Erythroblast (primary cell): ENCODE results near the gene VGLL1.

ENCODE experiments used
- GATA1 ChIP-seq: IDR thresholded peaks from 2 replicates; pipeline ENCODE4 v1.6.1; 2011; ENCODE audit warnings: low read depth, mild to moderate bottlenecking, control low read depth, low read length, moderate library complexity
- POLR2A ChIP-seq: IDR thresholded peaks from 2 replicates; pipeline ENCODE4 v1.6.1; 2011; ENCODE audit warnings: mild to moderate bottlenecking, low read length

DNA sequence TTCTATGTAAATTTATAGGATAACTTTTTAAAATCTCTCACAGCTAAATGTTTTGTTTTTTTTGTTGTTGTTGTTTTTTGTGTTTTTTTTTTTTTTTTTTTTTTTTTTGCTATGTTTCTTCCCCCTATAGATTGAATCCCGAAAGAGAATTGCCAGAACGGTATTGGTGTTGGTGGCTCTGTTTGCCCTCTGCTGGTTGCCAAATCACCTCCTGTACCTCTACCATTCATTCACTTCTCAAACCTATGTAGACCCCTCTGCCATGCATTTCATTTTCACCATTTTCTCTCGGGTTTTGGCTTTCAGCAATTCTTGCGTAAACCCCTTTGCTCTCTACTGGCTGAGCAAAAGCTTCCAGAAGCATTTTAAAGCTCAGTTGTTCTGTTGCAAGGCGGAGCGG is 40.2 kb upstream of the VGLL1 start:
- TF ChIP-seq POLR2A, result no peak
- TF ChIP-seq GATA1, result no peak
